Mammary microvascular endothelial cell (primary cell): ENCODE results near the gene DHPS. TPM values are rescaled to one million over a fixed set of nuclear protein-coding genes. Genes with fewer than 3 reads are reported as not detected.

Source experiments
- total RNA-seq: library from RNA; depleted of rRNA; stranded (reverse); fragments of >200 nt; gene quantifications from 2 replicates; pipeline ENCODE4 v1.2.3, GENCODE V29; 2015

Gene DHPS
- total RNA-seq = 75.2 and 80.9 TPM in 2 replicates

GRCh38 chr19:12681074-12681987, at the start of gene DHPS:
Gene DHPS (minus strand): TSS chr19:12681880. CDS start chr19:12681766, 114 bp downstream.

GRCh38 chr19:12723641-12724426, 42.2 kb upstream of the DHPS start, which contains the start of gene TNPO2:
Gene TNPO2 (minus strand): TSS chr19:12723932. CDS start chr19:12720977, 2,955 bp downstream.

GRCh38 chr19:12696366-12697335, 15.0 kb upstream of the DHPS start, which contains the start of gene FBXW9:
Gene FBXW9 (minus strand): TSS chr19:12696631. CDS start chr19:12696581, 50 bp downstream.

GRCh38 chr19:12687496-12688196, 6.0 kb upstream of the DHPS start, which contains the start of gene GNG14:
Gene GNG14 (plus strand): TSS chr19:12687998. CDS start chr19:12688049, 51 bp downstream.

GRCh38 chr19:12666265-12667048, 15.2 kb downstream of the DHPS start, which contains the start of the genes MAN2B1 and WDR83:
Gene MAN2B1 (minus strand): TSS chr19:12666742. CDS start chr19:12666701, 41 bp downstream.
Gene WDR83 (plus strand): TSS chr19:12666807. CDS start chr19:12669791, 2,984 bp downstream.

Other genes with a start within 250 kb of the DHPS start
- 1.3 and 1.8 TPM in 2 replicates for gene ZNF443, start 240.9 kb downstream of the DHPS start, total RNA-seq
- 0.13 and 1.4 TPM in 2 replicates for gene ZNF709, start 197.1 kb downstream of the DHPS start, total RNA-seq
- gene ZNF564, start 130.4 kb downstream of the DHPS start, total RNA-seq = 3.8 and 4.0 TPM in 2 replicates
- gene ZNF490, start 71.1 kb downstream of the DHPS start, total RNA-seq = 4.5 and 8.0 TPM in 2 replicates
- 9.2 and 17.8 TPM in 2 replicates for gene ZNF791, start 71.0 kb downstream of the DHPS start, total RNA-seq
- 54.9 and 120 TPM in 2 replicates for gene MAN2B1, start 15.1 kb downstream of the DHPS start, total RNA-seq
- gene WDR83, start 15.1 kb downstream of the DHPS start, total RNA-seq = 8.2 and 15.2 TPM in 2 replicates
- gene GNG14, start 6.1 kb upstream of the DHPS start, total RNA-seq = not detected in 2 replicates
- gene FBXW9, start 14.8 kb upstream of the DHPS start, total RNA-seq = 11.2 and 12.2 TPM in 2 replicates
- gene TNPO2, start 42.1 kb upstream of the DHPS start, total RNA-seq = 15.9 and 22.0 TPM in 2 replicates
- gene TRIR, start 52.8 kb upstream of the DHPS start, total RNA-seq = 357 and 460 TPM in 2 replicates
- 101 and 128 TPM in 2 replicates for gene GET3, start 55.6 kb upstream of the DHPS start, total RNA-seq
- not detected in 2 replicates for gene BEST2, start 69.9 kb upstream of the DHPS start, total RNA-seq
- gene HOOK2, start 93.7 kb upstream of the DHPS start, total RNA-seq = 7.1 and 9.2 TPM in 2 replicates
- gene JUNB, start 109.6 kb upstream of the DHPS start, total RNA-seq = 64.7 and 67.1 TPM in 2 replicates
- 201 and 211 TPM in 2 replicates for gene PRDX2, start 119.9 kb upstream of the DHPS start, total RNA-seq
- gene THSD8, start 120.2 kb upstream of the DHPS start, total RNA-seq = not detected in 2 replicates
- 36.4 and 46.4 TPM in 2 replicates for gene RNASEH2A, start 124.7 kb upstream of the DHPS start, total RNA-seq
- gene RTBDN, start 152.7 kb upstream of the DHPS start, total RNA-seq = not detected in 2 replicates
- 2.6 TPM in 1 of 2 replicates, not detected in the other for gene MAST1, start 156.6 kb upstream of the DHPS start, total RNA-seq
- 36.9 and 41.3 TPM in 2 replicates for gene DNASE2, start 199.6 kb upstream of the DHPS start, total RNA-seq
- not detected in 2 replicates for gene KLF1, start 205.3 kb upstream of the DHPS start, total RNA-seq
- 32.0 and 42.9 TPM in 2 replicates for gene GCDH, start 209.3 kb upstream of the DHPS start, total RNA-seq
- gene SYCE2, start 237.4 kb upstream of the DHPS start, total RNA-seq = 0.13 and 0.64 TPM in 2 replicates